Duodenal mucosa (tissue), 2 donors: ENCODE data around the gene DNAH6.

ENCODE experiments used
- H3K27ac ChIP-seq: one replicate; pipeline ENCODE4 v1.7.0; 2013; ENCODE audit warnings: low read depth, low read length
- H3K27me3 ChIP-seq, 2 donors: one replicate each; pipeline ENCODE4 v1.7.0; 2013; ENCODE audit warnings: low read length in 2 of 2, control low read depth in 1 of 2; ENCODE audit not compliant: insufficient read depth in 2 of 2, control insufficient read depth in 1 of 2
- H3K36me3 ChIP-seq, 2 donors: one replicate each; pipeline ENCODE4 v1.7.0; 2013; ENCODE audit warnings: low read length in 2 of 2, control low read depth in 1 of 2; ENCODE audit not compliant: insufficient read depth in 2 of 2, control insufficient read depth in 1 of 2
- H3K4me1 ChIP-seq, 2 donors: one replicate each; pipeline ENCODE4 v1.7.0; 2013; ENCODE audit warnings: low read length in 2 of 2, control low read depth in 1 of 2; ENCODE audit not compliant: insufficient read depth in 2 of 2, control insufficient read depth in 1 of 2
- H3K4me3 ChIP-seq, 2 donors: one replicate each; pipeline ENCODE4 v1.7.0; 2013; ENCODE audit warnings: low read length in 2 of 2, low read depth in 1 of 2
- H3K9ac ChIP-seq, 2 donors: one replicate each; pipeline ENCODE4 v1.7.0; 2013; ENCODE audit warnings: low read length in 2 of 2, low read depth in 1 of 2
- H3K9me3 ChIP-seq, 2 donors: one replicate each; pipeline ENCODE4 v1.7.0; 2013; ENCODE audit warnings: low read length in 2 of 2, control low read depth in 1 of 2; ENCODE audit not compliant: control insufficient read depth in 1 of 2

The DNAH6 gene

DNA sequence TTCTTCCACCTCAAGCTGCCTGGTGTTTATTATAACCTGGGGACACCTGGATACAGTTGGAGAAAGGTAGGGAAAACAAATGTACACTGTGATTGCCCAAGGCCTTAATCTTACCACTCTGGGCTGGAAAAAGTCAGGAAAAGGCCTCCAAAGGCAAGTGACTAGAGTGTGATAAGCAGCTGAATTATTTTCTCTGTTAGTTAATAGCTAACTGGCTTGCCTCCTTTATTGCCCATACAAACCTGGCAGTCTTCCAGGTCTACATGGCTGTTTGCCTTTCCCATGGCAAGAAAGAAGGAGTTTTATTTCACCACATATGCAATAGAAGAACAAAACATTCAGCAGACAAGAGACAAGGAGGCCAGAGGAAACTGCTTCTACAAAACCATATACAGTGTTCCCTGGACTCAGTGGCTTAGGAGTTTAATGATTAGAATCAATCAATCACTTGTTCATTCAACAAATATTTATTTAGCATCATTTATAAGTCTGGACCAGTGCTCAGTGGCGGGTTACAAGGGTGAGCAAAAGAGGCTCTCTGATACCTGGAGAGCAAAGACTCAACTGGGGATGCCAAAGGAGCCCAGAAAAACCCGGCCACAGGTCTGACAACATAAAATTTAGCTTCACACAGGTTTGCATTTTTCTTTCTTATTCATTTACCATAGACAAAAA is 29.7 kb upstream of the DNAH6 start:
- no peaks in the 10 kb centered on the region for H3K9me3 ChIP-seq
- H3K36me3 ChIP-seq: no peaks in the 10 kb centered on the region
- H3K4me1 ChIP-seq: peaks cover 18 to 26% of the 10 kb centered on the region in 2 donors
- H3K27ac ChIP-seq: no peak overlapping the region
- no peak overlapping the region for H3K4me3 ChIP-seq
- H3K9ac ChIP-seq: no peak overlapping the region
- no peaks in the 10 kb centered on the region for H3K27me3 ChIP-seq

GRCh38 chr2:84487298-84487996 is 28.9 kb upstream of the DNAH6 start:
- H3K27me3 ChIP-seq: no peaks in the 10 kb centered on the region
- H3K4me1 ChIP-seq: peaks cover 18 to 26% of the 10 kb centered on the region in 2 donors
- H3K36me3 ChIP-seq: no peaks in the 10 kb centered on the region
- no peaks in the 10 kb centered on the region for H3K9me3 ChIP-seq
- H3K27ac ChIP-seq: no peak overlapping the region
- no peak overlapping the region for H3K9ac ChIP-seq
- H3K4me3 ChIP-seq: no peak overlapping the region

GRCh38 chr2:84491256-84491655 is 25.0 kb upstream of the DNAH6 start:
- H3K27me3 ChIP-seq: no peaks in the 10 kb centered on the region
- no peak overlapping the region for H3K9ac ChIP-seq
- peaks cover 11 to 15% of the 10 kb centered on the region in 2 donors for H3K4me1 ChIP-seq
- no peak overlapping the region for H3K4me3 ChIP-seq
- H3K36me3 ChIP-seq: no peaks in the 10 kb centered on the region
- H3K9me3 ChIP-seq: no peaks in the 10 kb centered on the region
- no peak overlapping the region for H3K27ac ChIP-seq

DNA sequence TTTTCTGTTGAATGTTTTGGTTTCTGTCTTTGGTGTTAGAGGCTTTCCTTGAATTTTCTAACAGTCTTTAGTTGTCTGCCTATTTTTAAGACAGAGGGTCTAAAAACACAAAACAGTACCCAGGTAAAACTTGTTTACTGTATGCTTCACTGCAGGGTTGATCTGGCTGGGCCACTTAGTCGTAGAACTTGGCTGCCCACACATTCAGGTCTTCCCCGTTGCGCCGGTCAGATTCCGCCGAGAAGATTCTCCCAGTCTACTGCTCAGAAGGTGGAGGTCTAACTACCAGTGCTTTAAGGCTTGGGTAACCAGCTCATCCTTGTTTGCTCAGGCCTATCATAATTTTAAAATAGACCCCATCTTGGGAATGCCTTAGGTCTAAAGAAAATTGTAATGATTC is 24.6 kb upstream of the DNAH6 start:
- H3K4me1 ChIP-seq: peaks cover 11 to 13% of the 10 kb centered on the region in 2 donors
- no peak overlapping the region for H3K27ac ChIP-seq
- no peaks in the 10 kb centered on the region for H3K36me3 ChIP-seq
- no peak overlapping the region for H3K9ac ChIP-seq
- H3K9me3 ChIP-seq: no peaks in the 10 kb centered on the region
- H3K4me3 ChIP-seq: no peak overlapping the region
- H3K27me3 ChIP-seq: no peaks in the 10 kb centered on the region

- Histone ChIP-seq H3K36me3 (no peaks in the 10 kb centered on the region), H3K9me3 (no peaks in the 10 kb centered on the region), H3K27me3 (no peaks in the 10 kb centered on the region), H3K9ac (no peak overlapping the region), H3K27ac (no peak overlapping the region), H3K4me3 (no peak overlapping the region), H3K4me1 (peaks cover 4% of the 10 kb centered on the region in 2 donors)
Observed at GRCh38 chr2:84492571-84492970, 23.7 kb upstream of the DNAH6 start.

GRCh38 chr2:84493514-84493913 is 22.8 kb upstream of the DNAH6 start:
- H3K9me3 ChIP-seq: no peaks in the 10 kb centered on the region
- no peak overlapping the region for H3K9ac ChIP-seq
- no peaks in the 10 kb centered on the region for H3K27me3 ChIP-seq
- H3K36me3 ChIP-seq: no peaks in the 10 kb centered on the region
- H3K4me1 ChIP-seq: no peaks in the 10 kb centered on the region
- no peak overlapping the region for H3K4me3 ChIP-seq
- H3K27ac ChIP-seq: no peak overlapping the region

DNA sequence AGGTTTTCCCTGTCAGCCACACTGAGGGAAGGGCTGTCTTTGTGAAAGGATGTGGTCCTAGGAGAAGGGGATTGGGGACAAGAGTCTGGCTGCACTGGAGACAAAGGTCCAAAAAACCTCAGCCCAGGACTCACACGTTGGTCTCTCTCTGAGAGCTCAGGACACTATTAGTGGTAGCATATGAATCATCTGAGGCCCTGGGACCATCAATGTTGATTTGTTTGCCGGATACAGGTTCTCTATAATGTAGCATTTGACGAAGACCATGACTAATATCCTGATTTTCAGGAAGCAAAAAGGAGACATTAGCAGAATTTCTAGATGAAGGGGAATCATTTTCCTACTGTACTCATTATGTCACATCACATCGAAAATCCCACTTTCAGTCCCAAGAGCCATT is 22.2 kb upstream of the DNAH6 start:
- no peaks in the 10 kb centered on the region for H3K27me3 ChIP-seq
- no peaks in the 10 kb centered on the region for H3K36me3 ChIP-seq
- no peaks in the 10 kb centered on the region for H3K4me1 ChIP-seq
- H3K27ac ChIP-seq: no peak overlapping the region
- H3K4me3 ChIP-seq: no peak overlapping the region
- no peak overlapping the region for H3K9ac ChIP-seq
- no peaks in the 10 kb centered on the region for H3K9me3 ChIP-seq

DNA sequence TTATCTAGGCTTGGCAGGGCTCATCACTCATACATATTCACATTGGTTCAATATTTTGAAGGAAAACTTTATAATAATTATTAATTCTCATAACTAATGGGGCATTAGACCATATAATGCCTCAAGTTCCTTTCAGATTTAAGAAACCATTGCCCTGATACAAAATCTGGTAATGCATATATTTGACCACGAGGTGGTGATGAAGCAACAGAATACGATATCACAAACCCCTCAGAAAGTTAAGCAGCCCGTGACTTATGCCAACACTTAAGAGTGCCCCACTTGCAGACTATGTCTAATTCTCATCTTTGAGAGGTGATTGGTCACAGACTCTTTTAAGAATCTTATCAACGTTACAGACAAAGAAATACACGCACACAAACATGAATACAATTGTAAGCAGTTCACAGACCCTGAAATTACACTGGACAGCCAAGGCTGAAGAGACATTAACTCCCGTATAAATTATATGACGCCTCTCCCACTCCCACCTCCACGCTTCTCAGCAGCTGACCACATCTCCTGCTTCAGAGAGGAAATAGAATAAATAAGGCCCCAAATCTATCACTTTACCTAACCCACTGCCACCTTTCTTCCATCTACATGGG is 20.7 kb upstream of the DNAH6 start:
- Histone ChIP-seq H3K27me3 (no peaks in the 10 kb centered on the region), H3K4me3 (no peak overlapping the region), H3K9me3 (no peaks in the 10 kb centered on the region), H3K9ac (no peak overlapping the region), H3K27ac (no peak overlapping the region), H3K36me3 (no peaks in the 10 kb centered on the region), H3K4me1 (no peaks in the 10 kb centered on the region)

- Histone ChIP-seq H3K27ac (no peak overlapping the region), H3K27me3 (no peaks in the 10 kb centered on the region), H3K36me3 (no peaks in the 10 kb centered on the region), H3K4me3 (no peak overlapping the region), H3K4me1 (no peaks in the 10 kb centered on the region), H3K9ac (no peak overlapping the region), H3K9me3 (no peaks in the 10 kb centered on the region)
Observed at GRCh38 chr2:84496386-84496785, 19.9 kb upstream of the DNAH6 start.

GRCh38 chr2:84497285-84497684 is 19.0 kb upstream of the DNAH6 start:
- Histone ChIP-seq H3K4me3 (no peak overlapping the region), H3K4me1 (no peaks in the 10 kb centered on the region), H3K27ac (no peak overlapping the region), H3K27me3 (no peaks in the 10 kb centered on the region), H3K9ac (no peak overlapping the region), H3K9me3 (no peaks in the 10 kb centered on the region), H3K36me3 (no peaks in the 10 kb centered on the region)
